Measurements from ENCODE around the gene C2CD4B.

Gene C2CD4B

GRCh38 chr15:62141200-62141599 lies 23.9 kb downstream of the C2CD4B start:
- no peak for TF ChIP-seq CTCF (conservative IDR thresholded peaks at IDR 0.05)
- TF ChIP-seq ZFX (IDR thresholded peaks at IDR 0.05) = no peak
- H3K27ac ChIP-seq = no peak overlapping the region

GRCh38 chr15:62138124-62138523 lies 27.0 kb downstream of the C2CD4B start:
- TF ChIP-seq ZFX (IDR thresholded peaks at IDR 0.05) (no peak), CTCF (conservative IDR thresholded peaks at IDR 0.05) (no peak)
- no peak overlapping the region for H3K27ac ChIP-seq

GRCh38 chr15:62136911-62137865 lies 27.9 kb downstream of the C2CD4B start:
- TF ChIP-seq CTCF (conservative IDR thresholded peaks at IDR 0.05) (no peak), ZFX (IDR thresholded peaks at IDR 0.05) (no peak)
- H3K27ac ChIP-seq = peak overlapping the region; percentile 16; the same call in 1 of the 2 replicates

- peak overlapping the region; percentile 14; the same call in 1 of the 2 replicates for H3K27ac ChIP-seq
- TF ChIP-seq CTCF (conservative IDR thresholded peaks at IDR 0.05) (no peak), ZFX (IDR thresholded peaks at IDR 0.05) (no peak)
These were observed 29.5 kb downstream of the C2CD4B start for GRCh38 chr15:62135532-62136134.

- TF ChIP-seq CTCF (conservative IDR thresholded peaks at IDR 0.05) (no peak), ZFX (IDR thresholded peaks at IDR 0.05) (no peak)
- H3K27ac ChIP-seq = no peak overlapping the region
These were observed 31.9 kb downstream of the C2CD4B start for GRCh38 chr15:62133141-62133540.

- TF ChIP-seq CTCF (conservative IDR thresholded peaks at IDR 0.05) (no peak), ZFX (IDR thresholded peaks at IDR 0.05) (no peak)
- H3K27ac ChIP-seq = no peak overlapping the region
These were observed 36.2 kb downstream of the C2CD4B start for GRCh38 chr15:62128916-62129315.

GRCh38 chr15:62126364-62126763 lies 38.7 kb downstream of the C2CD4B start:
- no peak for TF ChIP-seq CTCF (conservative IDR thresholded peaks at IDR 0.05)
- no peak for TF ChIP-seq ZFX (IDR thresholded peaks at IDR 0.05)
- no peak overlapping the region for H3K27ac ChIP-seq

All from C4-2B (cell line).